GM23248 (cell line): ENCODE measurements around the gene ASAP2.

Source experiments
- EZH2 ChIP-seq: fragments of 200-600 bp; sonication (generic); IDR thresholded peaks from 2 replicates; pipeline ENCODE4 v1.6.1; 2018; ENCODE audit warnings: antibody characterized with exemption, mild to moderate bottlenecking; ENCODE audit not compliant: insufficient read depth, poor library complexity, severe bottlenecking
- EZH2phosphoT487 ChIP-seq: fragments of 200-600 bp; sonication (generic); IDR thresholded peaks from 2 replicates; pipeline ENCODE4 v1.6.1; 2018; ENCODE audit warnings: antibody characterized with exemption, moderate library complexity, mild to moderate bottlenecking, low read depth; ENCODE audit not compliant: insufficient read depth

DNA sequence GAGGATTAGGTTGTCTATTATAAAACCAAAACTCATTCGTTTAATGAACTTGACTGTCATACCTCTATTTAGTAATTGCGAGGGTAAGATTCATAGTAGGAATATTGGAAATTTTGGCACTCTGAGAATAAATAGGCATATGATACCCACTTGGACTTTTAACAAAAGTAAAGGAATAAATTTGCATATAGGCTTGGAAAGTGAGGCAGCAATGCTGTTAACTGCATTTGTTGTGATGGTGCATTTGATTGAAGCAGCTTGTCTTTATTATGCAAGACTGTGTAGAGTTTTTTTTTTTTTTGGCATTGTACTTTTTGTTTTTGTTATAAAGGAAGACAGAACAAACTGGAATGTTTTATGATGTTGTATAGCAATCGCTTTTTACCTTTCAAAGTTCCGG lies 197.8 kb downstream of the ASAP2 start:
- TF ChIP-seq EZH2: no peak
- TF ChIP-seq EZH2phosphoT487: no peak
